Kidney tubule cell (primary cell): Measurements from ENCODE around the gene AVL9.

Experiments
- DNase-seq: peaks from one replicate; pipeline ENCODE4 v3.0.0-alpha.2; 2018; ENCODE audit warnings: low spot score

Gene AVL9

GRCh38 chr7:32535162-32535702 is 39.9 kb downstream of the AVL9 start:
- no peak for DNase-seq

GRCh38 chr7:32536016-32536415 is 40.7 kb downstream of the AVL9 start:
- no peak for DNase-seq

- peak; percentile 92 for DNase-seq
Measured at GRCh38 chr7:32536585-32536984, 41.3 kb downstream of the AVL9 start.

- DNase-seq: no peak
Measured at GRCh38 chr7:32537760-32538159, 42.5 kb downstream of the AVL9 start.

DNA sequence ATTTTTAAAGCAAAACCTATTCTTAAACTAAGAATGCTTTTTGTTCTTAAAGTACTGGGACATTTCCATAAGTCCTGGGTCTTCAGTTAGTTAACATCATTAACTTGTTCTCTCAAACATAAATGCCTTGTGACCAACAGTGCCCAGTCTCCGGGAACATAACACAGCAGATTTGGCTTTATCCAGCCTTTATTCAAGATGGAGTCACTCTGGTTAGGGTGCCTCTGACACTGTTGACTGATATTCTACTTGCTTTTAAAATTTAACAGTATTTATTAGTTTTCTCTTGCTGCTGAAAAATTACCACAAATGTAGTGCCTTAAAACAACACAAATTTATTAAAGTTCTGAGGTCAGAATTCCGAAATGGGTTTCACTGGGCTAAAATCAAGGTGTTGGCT is 44.1 kb downstream of the AVL9 start:
- no peak for DNase-seq

DNA sequence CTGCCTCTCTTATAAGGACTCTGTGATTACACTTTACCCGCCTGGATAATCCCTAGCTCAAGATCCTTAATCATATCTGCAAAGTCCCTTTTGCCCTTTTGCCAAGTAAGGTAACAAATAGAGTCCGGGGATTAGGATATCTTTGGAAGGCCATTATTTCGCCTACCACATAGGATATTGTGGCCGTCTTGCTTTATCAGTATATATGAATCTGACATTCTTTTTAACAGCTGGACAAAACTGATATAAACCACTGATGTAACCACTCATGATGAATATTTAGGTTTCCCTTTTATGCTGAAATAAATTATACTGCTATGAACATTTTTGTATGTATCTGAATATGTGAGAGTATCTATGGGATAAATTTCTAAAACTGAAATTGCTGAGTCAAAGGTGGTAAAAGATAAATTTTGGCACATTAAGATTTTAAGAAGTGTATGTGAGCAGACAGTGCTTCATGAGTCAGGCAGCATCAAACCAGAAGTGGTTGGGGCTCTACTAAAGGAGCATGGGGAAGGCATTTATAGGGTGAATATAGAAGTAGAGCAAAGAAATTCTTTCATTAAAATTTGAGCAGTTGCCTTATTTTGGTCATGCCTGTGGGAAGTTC is 44.7 kb downstream of the AVL9 start:
- no peak for DNase-seq

- no peak for DNase-seq
Measured at GRCh38 chr7:32542595-32542994, 47.3 kb downstream of the AVL9 start.

- DNase-seq: no peak
Measured at GRCh38 chr7:32559480-32559879, 64.2 kb downstream of the AVL9 start.

DNA sequence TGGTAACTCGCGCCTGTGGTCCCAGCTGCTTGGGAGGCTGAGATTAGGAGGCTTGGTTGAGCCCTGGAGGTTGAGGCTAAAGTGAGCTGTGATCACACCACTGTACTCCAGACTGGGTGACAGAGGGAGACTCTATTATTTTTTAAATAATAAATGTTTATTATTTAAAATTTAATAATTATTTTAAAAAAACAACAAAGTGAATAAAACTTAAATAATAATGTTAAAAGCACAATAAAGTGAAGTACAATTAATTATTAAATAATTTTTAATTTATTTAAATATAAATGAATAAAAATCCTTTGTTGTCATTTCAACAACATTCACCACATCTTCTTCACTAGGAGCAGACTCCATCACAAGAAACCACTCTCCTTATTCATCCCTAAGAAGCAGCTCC is 64.8 kb downstream of the AVL9 start:
- DNase-seq: no peak

- DNase-seq: no peak
Measured at GRCh38 chr7:32561613-32562012, 66.3 kb downstream of the AVL9 start.

- DNase-seq: no peak
Measured at GRCh38 chr7:32564542-32564941, 69.3 kb downstream of the AVL9 start.

DNA sequence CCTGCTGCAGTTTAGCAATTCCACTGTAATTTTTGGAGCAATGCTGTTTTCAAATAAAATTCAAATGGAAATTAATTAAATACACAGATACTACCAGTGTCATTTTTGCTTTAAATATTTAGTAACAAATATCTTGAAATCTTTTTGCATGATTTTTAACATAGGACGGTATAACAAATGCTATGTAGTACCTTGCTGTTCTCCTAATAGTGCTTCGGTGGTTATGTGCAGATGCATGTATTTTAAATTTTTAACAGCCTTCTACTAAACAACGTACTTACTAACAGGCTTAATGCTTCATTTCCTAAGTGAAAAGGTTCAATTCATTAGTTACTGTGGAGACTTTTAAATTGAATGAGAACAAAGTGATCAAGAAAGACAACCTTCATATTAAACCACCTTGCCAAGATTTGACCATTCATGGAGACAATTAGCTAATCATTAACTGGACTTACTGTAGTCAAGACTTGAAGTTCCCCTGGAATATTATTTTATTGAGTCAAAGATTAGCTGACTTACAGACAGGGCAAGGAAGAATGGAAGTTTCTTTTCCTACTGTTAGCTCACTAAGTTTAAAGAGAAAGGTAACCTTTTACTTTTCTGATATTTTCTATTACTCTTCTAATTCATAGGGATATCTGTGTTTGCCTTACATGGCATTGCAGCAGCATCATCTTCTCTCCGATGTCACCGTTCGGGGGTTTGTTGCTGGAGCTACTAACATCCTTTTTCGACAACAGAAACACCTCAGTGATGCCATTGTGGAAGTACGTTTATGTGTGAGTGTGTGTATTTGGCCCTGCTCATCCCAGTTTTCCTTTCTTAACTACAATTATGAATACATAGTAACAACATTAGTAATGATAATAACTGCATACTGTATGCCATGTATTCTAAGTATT is 74.3 kb downstream of the AVL9 start:
- DNase-seq: peak; percentile 80

DNA sequence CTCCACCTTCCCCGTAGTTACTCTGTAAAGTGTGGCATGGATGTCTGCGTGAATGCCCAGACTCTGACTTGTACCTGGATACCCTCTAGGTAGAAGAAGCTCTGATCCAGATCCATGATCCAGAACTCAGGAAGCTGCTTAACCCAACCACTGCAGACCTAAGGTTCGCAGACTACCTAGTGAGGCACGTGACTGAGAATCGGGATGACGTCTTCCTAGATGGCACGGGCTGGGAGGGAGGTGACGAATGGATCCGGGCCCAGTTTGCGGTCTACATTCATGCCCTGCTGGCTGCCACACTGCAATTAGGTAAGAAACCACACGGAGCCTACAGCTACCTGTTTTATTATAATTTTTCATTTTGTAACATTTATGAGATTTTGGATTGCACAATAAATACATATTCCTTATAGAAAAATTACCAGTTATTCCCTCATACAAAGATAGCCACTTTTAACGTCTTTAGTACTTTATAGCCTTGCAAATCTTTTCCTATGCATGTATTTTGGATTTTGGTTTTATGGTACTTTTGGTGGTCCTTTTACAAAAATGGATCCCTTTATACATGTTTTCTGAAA is 77.9 kb downstream of the AVL9 start:
- no peak for DNase-seq

DNA sequence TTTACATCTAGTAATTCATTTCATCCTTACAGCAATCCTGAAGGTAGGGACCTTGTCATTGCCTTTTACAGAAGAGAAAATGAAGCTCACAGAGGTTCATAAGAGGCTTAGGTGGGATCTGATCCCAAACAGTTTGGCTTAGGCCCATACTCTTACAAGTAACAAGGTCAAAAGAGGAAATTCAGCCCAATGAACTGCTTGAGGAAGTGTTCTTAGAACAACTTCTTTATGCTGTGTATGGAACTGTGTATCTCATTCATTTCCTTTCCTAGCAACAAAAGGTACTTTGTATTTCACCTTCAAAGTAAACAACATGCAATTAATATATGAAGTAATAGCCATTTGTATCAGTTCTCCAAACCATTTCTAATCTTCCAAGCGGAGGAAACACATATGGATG is 79.3 kb downstream of the AVL9 start:
- no peak for DNase-seq

DNA sequence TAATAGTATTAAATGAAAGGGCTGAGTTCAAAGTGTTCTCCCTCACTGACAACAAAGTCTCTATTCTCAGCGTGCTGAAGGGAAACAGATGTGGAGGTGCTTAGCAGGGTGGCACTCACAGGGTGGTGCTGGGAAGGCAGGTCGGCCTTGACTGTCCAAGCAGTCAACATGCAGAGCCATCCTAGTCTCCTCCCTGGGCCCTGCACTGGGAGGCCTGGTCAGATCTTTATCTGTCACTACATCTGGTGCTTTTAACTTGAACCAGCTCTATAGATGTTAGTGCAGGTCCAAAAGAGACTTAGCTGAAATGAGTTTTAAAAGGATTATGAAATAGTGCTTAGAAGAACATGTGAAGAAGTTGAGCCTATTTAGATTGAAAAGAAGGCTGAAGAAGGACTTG is 82.1 kb downstream of the AVL9 start:
- DNase-seq: no peak

- no peak for DNase-seq
Measured at GRCh38 chr7:32579776-32580175, 84.5 kb downstream of the AVL9 start.

DNA sequence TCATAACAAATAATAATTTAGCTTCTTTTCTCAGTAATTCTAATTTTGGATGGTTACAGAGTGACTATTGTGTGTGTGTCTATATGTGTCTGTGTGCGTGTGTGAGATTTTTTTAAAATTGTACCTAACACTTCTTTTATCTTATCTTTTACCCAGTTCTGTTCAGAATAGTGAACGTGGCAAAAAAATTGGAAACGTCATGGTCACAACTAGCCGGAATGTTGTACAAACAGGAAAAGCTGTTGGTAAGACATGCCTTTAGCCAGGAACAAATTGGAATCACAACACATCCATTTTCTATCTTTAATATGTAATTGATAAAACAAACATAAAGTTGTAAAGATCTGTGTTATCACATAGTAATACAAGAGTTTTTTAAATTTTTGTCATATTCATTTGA is 85.4 kb downstream of the AVL9 start:
- no peak for DNase-seq

DNA sequence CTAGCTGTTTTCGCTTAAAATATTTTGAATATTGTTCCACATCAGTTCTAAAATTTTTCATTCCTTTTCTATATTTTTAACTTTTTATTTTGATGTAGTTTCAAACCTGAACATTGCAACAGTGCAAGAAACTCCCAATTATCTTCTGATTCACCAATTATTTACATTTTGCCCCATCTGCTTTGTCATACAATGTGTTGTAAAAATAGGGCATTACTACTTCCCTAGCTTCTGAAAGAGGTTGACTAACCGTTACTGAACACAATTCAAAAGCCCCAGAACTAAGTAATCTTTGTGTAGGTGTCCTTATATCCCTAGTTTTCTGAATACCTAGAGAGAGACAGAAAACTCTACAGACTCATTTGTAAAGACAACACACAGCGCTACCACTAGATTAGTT is 86.7 kb downstream of the AVL9 start:
- DNase-seq: no peak

DNA sequence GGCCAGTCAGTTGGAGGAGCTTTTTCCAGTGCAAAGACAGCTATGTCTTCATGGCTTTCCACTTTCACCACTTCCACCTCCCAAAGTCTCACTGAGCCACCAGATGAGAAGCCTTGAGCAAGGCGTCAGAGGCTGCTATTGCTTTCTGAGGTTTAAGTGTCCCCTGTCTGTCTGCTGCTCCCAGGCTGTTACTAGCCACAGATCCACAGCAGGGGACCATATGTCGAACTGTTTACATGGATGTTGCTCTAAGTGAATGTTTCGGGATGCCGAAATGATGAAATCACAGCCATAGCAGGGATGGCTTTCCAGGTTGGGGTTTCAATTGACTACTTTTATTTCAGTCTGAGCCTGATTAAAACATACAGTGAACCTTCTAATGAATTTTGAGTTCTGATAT is 88.5 kb downstream of the AVL9 start:
- no peak for DNase-seq

DNA sequence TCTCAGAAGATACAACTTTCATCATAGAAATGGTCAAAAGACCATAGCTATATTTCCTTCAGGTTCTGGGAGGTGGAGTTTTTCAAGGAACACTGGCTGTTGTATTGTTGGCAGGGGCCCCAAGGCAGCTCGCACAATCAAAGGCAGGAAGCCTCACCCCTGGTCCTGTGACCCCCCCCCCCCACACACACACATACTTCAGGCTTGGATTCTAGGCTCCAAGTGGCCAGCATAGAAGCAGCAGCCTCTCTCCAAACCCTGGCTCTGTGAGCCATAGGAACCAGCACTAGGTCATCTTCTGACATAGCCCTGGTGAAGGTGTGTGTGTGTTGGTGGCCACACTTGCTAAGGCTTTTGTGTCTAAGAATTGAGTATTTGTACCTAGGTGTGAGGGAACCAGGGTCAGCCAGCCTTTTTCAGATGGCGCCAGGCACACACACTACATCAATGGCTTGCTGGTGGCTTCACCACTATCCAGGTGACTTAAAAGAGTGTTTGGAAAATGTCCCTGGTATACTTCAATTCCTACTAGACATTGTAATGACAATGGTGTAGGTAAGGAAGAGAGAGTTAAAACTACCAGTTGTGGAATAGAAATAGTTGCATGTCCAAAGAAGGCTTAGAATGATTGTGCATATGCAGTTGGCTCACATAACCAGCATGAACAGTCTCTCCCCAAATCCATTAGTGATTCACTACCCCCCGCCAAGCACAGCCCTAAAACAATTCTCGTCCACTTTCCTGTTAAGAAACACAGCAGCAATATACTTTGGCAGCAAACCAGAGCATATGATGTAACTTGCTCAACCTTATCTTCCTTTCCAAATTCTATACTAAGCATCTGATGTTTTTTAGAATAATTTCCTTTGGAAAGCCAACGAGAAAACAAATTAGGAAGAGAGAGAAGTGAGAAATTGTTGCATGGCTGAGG is 91.3 kb downstream of the AVL9 start:
- DNase-seq: peak; percentile 68

DNA sequence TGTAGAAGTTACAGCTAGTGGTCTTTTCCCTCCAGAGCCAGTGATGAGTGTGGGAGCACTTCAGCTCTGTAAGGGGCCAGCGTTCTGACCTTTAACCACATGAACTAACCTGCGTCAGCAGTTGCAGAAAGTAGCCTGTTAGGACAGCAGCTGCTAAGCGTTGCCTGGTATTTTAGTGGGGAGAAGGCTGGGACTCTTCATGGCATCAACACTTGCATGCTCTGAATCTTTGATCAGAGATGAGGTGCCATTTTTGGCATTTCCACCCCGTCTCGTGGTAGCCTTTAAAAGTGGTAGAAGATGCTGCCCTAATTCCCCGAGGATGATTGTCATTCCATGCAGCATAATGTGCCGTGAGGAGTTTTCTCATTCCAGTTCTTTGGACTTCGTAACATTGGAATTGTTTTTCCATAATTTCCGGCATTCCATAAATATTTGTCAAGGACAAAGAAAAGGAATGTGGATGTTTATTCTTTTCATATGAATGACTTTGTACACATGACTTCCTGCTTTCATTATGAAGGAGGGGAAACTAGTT is 92.2 kb downstream of the AVL9 start:
- DNase-seq: peak; percentile 76

- peak; percentile 88 for DNase-seq
Measured at GRCh38 chr7:32588657-32589056, 93.4 kb downstream of the AVL9 start.
